Right cardiac atrium (tissue), 5 donors: ENCODE measurements around the gene PDLIM7. TPM values are rescaled to one million over a fixed set of nuclear protein-coding genes. Genes with fewer than 3 reads are reported as not detected.

Experiments used
- ATAC-seq, 2 donors: fragments of 200-7000 bp; cut with Tn5 transposase; one replicate each; pipeline versions ENCODE4 v1.8.0 to v1.9.1; 2020; ENCODE audit warnings: moderate library complexity in 2 of 2, mild to moderate bottlenecking in 1 of 2
- DNase-seq, 3 donors: peaks; one replicate each; pipeline ENCODE4 v3.0.0-alpha.2; 2020
- H3K27ac ChIP-seq: one replicate; pipeline ENCODE4 v1.5.1; 2013; ENCODE audit warnings: mild to moderate bottlenecking, low read length, control low read depth, moderate library complexity
- H3K27me3 ChIP-seq: one replicate; pipeline ENCODE4 v1.6.1; 2013; ENCODE audit not compliant: control insufficient read depth, insufficient read depth
- H3K4me1 ChIP-seq: one replicate; pipeline ENCODE4 v1.6.1; 2013; ENCODE audit warnings: low read length; ENCODE audit not compliant: control insufficient read depth, insufficient read depth
- H3K4me3 ChIP-seq: one replicate; pipeline ENCODE4 v1.5.1; 2013; ENCODE audit warnings: low read length, control low read depth
- H3K9me3 ChIP-seq: one replicate; pipeline ENCODE4 v1.6.1; 2013; ENCODE audit warnings: low read length; ENCODE audit not compliant: control insufficient read depth
- WGBS: extraction: QIAGEN DNeasy Blood & Tissue Kit; methylation state at CpG from one replicate; pipeline ENCODE4 v1.1.7; 2013; 5-methylcytosine and 5-hydroxymethylcytosine counted together
- intact Hi-C, 4 donors: fragments of 100-400 bp; cut with DNase I; formaldehyde crosslinking; loops; one replicate each; pipeline versions ENCODE4 v1.11.0 to v1.14.0; 2022 to 2023
- long read RNA-seq, 4 donors: library from polyadenylated mRNA; unstranded; transcript quantifications; one replicate each; pipeline ENCODE4 v2.0.0, GENCODE V29; 2020 to 2021
- polyA plus RNA-seq: library from polyadenylated mRNA; stranded (reverse); fragments of 200-250 nt; gene quantifications from one replicate; pipeline ENCODE4 v1.2.3, GENCODE V29; 2013
- total RNA-seq, 4 donors: library from RNA; stranded (reverse); fragmentation: NEBNext Ultra II Directional; extraction: Animal tissue kit (Norgen Biotek cat#: 25700); gene quantifications; one replicate each; pipeline ENCODE4 v1.2.1, GENCODE V29; 2021
- donor health status: healthy with polysubstance abuse.
- donor health status: DM: no; HTN: yes; CAD: no.
- donor health status: DM: no; HTN: no; CAD: no.
- donor health status: DM: no; HTN: yes; CAD: no; lungs with severe emphysema.
- donor health status: DM: yes; HTN: yes; CAD: no.

The PDLIM7 gene
- total RNA-seq (10 to 100 TPM; 35.0 to 71.5 (median 47.0) TPM), polyA plus RNA-seq (61.9 TPM)
- long read RNA-seq, donor 1, transcript PDLIM7-202 (13 exons, 1,689 nt): major isoform, 16 of 45 reads
- long read RNA-seq, donor 1, partial matches to known transcripts: 16 of 45 reads
- long read RNA-seq, donor 1, other reads (novel, unspliced or antisense): 13 of 45 reads
- long read RNA-seq, donor 2, transcript PDLIM7-202 (13 exons, 1,689 nt): major isoform, 16 of 29 reads
- long read RNA-seq, donor 2, partial matches to known transcripts: 4 of 29 reads
- long read RNA-seq, donor 2, other reads (novel, unspliced or antisense): 7 of 29 reads
- long read RNA-seq, donor 3, transcript PDLIM7-202 (13 exons, 1,689 nt): major isoform, 103 of 202 reads
- long read RNA-seq, donor 3, partial matches to known transcripts: 60 of 202 reads
- long read RNA-seq, donor 3, other reads (novel, unspliced or antisense): 35 of 202 reads
- long read RNA-seq, donor 4, transcript PDLIM7-202 (13 exons, 1,689 nt): major isoform, 13 of 30 reads
- long read RNA-seq, donor 4, partial matches to known transcripts: 4 of 30 reads
- long read RNA-seq, donor 4, other reads (novel, unspliced or antisense): 13 of 30 reads

- WGBS: under 1% methylated on average over 73 of the region's 73 CpGs
- ATAC-seq (peak; percentile 84 to 90), DNase-seq (peak; percentile 97 to 99 (median 98))
- Histone ChIP-seq H3K9me3 (no peaks in the 10 kb centered on the region), H3K4me3 (peak within 1 kb of the TSS; percentile 72), H3K4me1 (peaks cover 6% of the 10 kb centered on the region), H3K27me3 (no peaks in the 10 kb centered on the region), H3K27ac (peak within 1 kb of the TSS; percentile 86)
- intact Hi-C loops: loop anchor here in 2 of 4 donors (2.0 to 5.0 kb wide), 2 partner anchors 40 to 107 kb away; no protein-coding TSS in a partner anchor
These were observed at the start of gene PDLIM7 for GRCh38 chr5:177497292-177498012. Gene PDLIM7, minus strand, starts transcription at chr5:177497604. Its CDS starts 1,092 bp downstream, at chr5:177496512.

GRCh38 chr5:177546258-177546741 is 48.9 kb upstream of the PDLIM7 start:
- intact Hi-C loops: no loop called here
- peak; percentile 81 to 84 for ATAC-seq
- DNase-seq: peak; percentile 68 to 83 (median 74)
- no peaks in the 10 kb centered on the region for H3K27me3 ChIP-seq
- WGBS: 49% methylated on average over 1 of the region's 1 CpG
- peak overlapping the region; percentile 95 for H3K27ac ChIP-seq
- no peak overlapping the region for H3K4me3 ChIP-seq
- H3K9me3 ChIP-seq: no peaks in the 10 kb centered on the region
- H3K4me1 ChIP-seq: peaks cover 23% of the 10 kb centered on the region

GRCh38 chr5:177545487-177546257 is 48.3 kb upstream of the PDLIM7 start:
- 46% methylated on average over 4 of the region's 4 CpGs for WGBS
- H3K27ac ChIP-seq: peak overlapping the region; percentile 93
- H3K9me3 ChIP-seq: no peaks in the 10 kb centered on the region
- H3K4me3 ChIP-seq: no peak overlapping the region
- ATAC-seq (peak; percentile 80 to 87), DNase-seq (peak; percentile 68 to 81 (median 73))
- H3K4me1 ChIP-seq: peaks cover 23% of the 10 kb centered on the region
- intact Hi-C loops: no loop called here
- no peaks in the 10 kb centered on the region for H3K27me3 ChIP-seq

- H3K27ac ChIP-seq: no peak overlapping the region
- 91% methylated on average over 4 of the region's 4 CpGs for WGBS
- intact Hi-C loops: no loop called here
These were observed 45.5 kb upstream of the PDLIM7 start for GRCh38 chr5:177542816-177543465.

GRCh38 chr5:177540438-177540837 is 43.0 kb upstream of the PDLIM7 start:
- no peak overlapping the region for H3K4me3 ChIP-seq
- WGBS: 83% methylated on average over 3 of the region's 3 CpGs
- no peak for ATAC-seq
- DNase-seq: no peak
- H3K27me3 ChIP-seq: no peaks in the 10 kb centered on the region
- peaks cover 35% of the 10 kb centered on the region for H3K4me1 ChIP-seq
- no peaks in the 10 kb centered on the region for H3K9me3 ChIP-seq
- intact Hi-C loops: no loop called here
- H3K27ac ChIP-seq: no peak overlapping the region

More at GRCh38 chr5:177542816-177543465, 45.5 kb upstream of the PDLIM7 start:
- Histone ChIP-seq H3K9me3 (no peaks in the 10 kb centered on the region), H3K27me3 (no peaks in the 10 kb centered on the region), H3K4me3 (no peak overlapping the region), H3K4me1 (peaks cover 38% of the 10 kb centered on the region)
- DNase-seq (no peak), ATAC-seq (no peak)

GRCh38 chr5:177539411-177539810 is 42.0 kb upstream of the PDLIM7 start:
- Histone ChIP-seq H3K4me3 (no peak overlapping the region), H3K4me1 (peaks cover 35% of the 10 kb centered on the region), H3K9me3 (no peaks in the 10 kb centered on the region), H3K27ac (no peak overlapping the region), H3K27me3 (no peaks in the 10 kb centered on the region)
- ATAC-seq (peak; percentile 52 to 70), DNase-seq (peak in 1 of 3 donors; percentile 44)
- WGBS: 60% methylated on average over 2 of the region's 2 CpGs
- intact Hi-C loops: no loop called here

GRCh38 chr5:177538876-177539275 is 41.5 kb upstream of the PDLIM7 start:
- no peak overlapping the region for H3K4me3 ChIP-seq
- no peaks in the 10 kb centered on the region for H3K9me3 ChIP-seq
- peak overlapping the region; percentile 63 for H3K27ac ChIP-seq
- peaks cover 32% of the 10 kb centered on the region for H3K4me1 ChIP-seq
- peak; percentile 18 to 39 for ATAC-seq
- no peak for DNase-seq
- 75% methylated on average over 10 of the region's 10 CpGs for WGBS
- H3K27me3 ChIP-seq: no peaks in the 10 kb centered on the region
- intact Hi-C loops: no loop called here

GRCh38 chr5:177537389-177538361 is 40.3 kb upstream of the PDLIM7 start:
- peak overlapping the region; percentile 63 for H3K27ac ChIP-seq
- 24% methylated on average over 15 of the region's 15 CpGs for WGBS
- no peaks in the 10 kb centered on the region for H3K9me3 ChIP-seq
- peak; percentile 55 to 77 (median 70) for DNase-seq
- ATAC-seq: peak; percentile 48 to 77
- H3K4me1 ChIP-seq: peaks cover 26% of the 10 kb centered on the region
- intact Hi-C loops: no loop called here
- H3K4me3 ChIP-seq: no peak overlapping the region
- no peaks in the 10 kb centered on the region for H3K27me3 ChIP-seq

GRCh38 chr5:177536386-177536785 is 39.0 kb upstream of the PDLIM7 start:
- Histone ChIP-seq H3K4me1 (peaks cover 26% of the 10 kb centered on the region), H3K4me3 (no peak overlapping the region), H3K27ac (no peak overlapping the region), H3K27me3 (no peaks in the 10 kb centered on the region), H3K9me3 (no peaks in the 10 kb centered on the region)
- WGBS: 94% methylated on average over 10 of the region's 10 CpGs
- intact Hi-C loops: no loop called here
- ATAC-seq (no peak), DNase-seq (no peak)
